ENCODE results near the gene MTHFSD.

MTHFSD gene

GRCh38 chr16:86512860-86513470 is 42.1 kb downstream of the MTHFSD start:
- DNase-seq: no peak

- no peak for DNase-seq
These were observed 42.7 kb downstream of the MTHFSD start for GRCh38 chr16:86512301-86512859.

GRCh38 chr16:86511317-86512161 is 43.5 kb downstream of the MTHFSD start:
- no peak for DNase-seq

DNA sequence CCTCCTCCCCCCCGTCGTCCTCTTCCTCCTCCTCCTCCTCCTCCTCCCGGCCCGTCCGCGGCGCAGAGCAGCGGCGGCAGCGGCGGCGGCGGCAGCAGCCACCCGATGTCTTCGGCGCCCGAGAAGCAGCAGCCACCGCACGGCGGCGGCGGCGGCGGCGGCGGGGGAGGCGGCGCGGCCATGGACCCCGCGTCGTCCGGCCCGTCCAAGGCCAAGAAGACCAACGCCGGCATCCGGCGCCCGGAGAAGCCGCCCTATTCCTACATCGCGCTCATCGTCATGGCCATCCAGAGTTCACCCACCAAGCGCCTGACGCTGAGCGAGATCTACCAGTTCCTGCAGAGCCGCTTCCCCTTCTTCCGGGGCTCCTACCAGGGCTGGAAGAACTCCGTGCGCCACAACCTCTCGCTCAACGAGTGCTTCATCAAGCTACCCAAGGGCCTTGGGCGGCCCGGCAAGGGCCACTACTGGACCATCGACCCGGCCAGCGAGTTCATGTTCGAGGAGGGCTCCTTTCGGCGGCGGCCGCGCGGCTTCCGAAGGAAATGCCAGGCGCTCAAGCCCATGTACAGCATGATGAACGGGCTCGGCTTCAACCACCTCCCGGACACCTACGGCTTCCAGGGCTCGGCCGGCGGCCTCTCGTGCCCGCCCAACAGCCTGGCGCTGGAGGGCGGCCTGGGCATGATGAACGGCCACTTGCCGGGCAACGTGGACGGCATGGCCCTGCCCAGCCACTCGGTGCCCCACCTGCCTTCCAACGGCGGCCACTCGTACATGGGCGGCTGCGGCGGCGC is 44.4 kb downstream of the MTHFSD start, which contains the start of gene FOXF1:
TSS of gene FOXF1 (plus strand) at position 63 of the 797 bp plus-strand sequence. CDS start at position 106, 43 bp downstream.
- no peak for DNase-seq

DNA sequence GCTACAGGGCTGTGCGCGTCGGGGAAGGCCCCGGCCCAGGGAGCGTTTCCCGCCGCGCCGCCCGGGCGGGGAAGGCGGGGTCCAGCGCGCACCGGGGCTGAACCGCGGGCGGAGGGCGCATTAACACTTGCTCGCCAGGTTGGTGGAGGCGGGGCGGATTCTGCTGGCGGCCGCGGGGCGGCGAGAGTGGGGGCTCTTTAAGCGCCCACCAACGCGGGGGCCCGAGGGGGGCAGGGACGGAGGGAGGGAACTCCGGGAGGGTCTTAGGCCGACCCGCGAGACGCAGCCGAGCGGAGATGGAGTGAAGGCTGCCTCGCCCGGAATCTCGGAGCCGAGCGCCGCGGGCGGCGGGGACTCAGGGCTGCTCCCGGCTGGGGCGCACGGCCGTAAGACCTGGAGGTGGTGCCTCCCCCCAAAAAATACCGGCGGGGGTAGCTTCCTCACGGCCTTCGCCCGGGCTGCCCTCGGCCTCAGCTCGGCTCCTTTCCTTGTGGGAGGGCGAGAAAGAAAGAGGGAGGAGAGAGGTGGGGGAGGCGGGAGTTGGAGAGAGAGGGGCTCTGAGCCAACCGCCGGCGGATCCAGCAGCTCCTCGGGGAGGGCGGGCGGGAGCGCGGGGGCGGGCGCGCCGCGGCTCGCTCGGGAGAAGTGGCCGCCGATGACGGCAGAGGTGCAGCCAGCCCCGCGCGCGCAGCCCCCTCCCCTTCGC is 45.1 kb downstream of the MTHFSD start:
- no peak for DNase-seq

GRCh38 chr16:86508947-86509758 is 45.9 kb downstream of the MTHFSD start:
- DNase-seq: no peak

DNA sequence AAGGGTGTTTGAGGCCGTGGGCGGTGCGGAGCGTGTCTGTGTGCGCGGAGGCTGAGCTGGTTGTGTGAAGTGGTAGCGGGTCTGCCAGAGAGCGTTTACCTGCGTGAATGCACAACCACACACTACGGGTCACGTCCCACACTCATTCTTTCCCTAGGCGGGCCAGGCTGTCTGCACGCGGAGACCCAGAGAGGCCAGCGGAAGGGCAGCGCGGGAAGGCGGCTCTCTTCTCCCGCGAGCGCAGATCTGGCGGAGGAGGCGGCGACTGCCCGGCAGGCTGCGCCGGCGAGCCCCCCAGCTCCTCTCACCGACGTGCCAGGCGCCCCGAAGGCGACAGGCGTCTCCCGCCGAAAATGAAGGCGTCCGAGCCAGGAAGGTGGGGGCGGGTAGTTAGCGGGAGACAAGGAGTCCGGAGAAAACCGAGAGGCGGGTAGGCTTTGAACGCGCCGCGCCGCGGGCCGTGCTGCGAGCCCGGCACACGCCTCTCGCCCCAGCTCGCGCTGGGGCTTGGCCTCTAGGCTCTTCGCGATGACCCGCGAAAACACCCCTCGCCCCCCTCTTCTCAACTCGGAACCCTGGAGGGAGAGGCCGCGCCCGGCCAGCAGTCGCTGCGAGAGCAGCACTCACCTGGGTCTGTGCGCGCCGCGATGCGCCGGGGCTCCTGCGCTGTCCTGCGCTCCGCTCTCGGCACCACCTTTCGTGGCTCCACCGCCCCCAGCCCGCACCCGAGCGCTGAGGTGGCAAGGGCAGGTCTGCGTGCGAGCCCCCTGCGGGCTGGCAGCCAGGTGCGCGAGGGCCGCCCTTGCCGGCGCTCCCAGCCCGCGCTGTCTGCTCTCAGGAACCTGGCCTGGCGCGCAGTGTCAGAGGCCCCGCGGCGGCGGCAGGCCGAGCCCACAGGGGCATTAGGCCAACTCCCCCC is 46.7 kb downstream of the MTHFSD start:
- DNase-seq: no peak

DNA sequence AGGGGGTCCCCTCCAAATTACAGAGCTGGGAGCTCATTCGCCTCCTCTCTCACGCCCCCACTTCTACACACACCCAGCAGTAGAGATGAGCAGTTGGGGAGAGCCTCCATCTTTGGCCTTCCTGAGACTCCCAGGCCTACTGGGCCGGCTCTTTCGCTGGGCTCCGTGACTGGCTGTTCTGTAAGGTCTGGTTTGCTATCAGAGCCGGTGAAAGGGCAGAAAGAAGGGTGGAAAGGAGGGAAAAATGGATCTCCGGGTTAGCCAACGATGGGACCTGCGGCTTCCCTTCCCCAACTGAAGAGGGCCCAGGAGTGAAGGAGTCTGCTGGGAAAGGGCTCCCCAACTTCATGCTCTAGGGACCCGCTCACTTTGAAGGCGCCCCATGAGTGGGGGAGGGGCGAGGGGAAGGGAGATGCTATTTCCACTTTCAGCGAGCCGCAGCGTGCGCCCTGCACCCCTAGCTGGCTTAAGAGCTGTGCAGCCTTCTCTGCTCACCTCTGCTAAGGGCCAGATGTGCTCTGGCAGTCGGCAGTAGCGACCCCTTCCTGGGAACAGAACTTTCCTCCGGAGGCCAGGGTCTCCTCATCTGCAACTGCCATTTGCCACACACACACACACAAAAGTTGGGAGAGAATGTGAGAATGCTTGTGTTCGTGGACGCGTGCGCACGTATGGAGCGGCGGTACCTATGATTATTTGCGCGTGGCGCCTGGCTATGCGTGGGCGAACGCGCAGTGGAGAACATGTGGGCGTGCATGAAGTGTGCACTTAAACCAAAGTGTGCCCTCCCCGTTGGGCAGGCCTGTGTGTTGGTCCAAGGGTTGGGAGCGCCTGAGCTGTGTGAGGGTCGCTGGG is 47.6 kb downstream of the MTHFSD start:
- no peak for DNase-seq

DNA sequence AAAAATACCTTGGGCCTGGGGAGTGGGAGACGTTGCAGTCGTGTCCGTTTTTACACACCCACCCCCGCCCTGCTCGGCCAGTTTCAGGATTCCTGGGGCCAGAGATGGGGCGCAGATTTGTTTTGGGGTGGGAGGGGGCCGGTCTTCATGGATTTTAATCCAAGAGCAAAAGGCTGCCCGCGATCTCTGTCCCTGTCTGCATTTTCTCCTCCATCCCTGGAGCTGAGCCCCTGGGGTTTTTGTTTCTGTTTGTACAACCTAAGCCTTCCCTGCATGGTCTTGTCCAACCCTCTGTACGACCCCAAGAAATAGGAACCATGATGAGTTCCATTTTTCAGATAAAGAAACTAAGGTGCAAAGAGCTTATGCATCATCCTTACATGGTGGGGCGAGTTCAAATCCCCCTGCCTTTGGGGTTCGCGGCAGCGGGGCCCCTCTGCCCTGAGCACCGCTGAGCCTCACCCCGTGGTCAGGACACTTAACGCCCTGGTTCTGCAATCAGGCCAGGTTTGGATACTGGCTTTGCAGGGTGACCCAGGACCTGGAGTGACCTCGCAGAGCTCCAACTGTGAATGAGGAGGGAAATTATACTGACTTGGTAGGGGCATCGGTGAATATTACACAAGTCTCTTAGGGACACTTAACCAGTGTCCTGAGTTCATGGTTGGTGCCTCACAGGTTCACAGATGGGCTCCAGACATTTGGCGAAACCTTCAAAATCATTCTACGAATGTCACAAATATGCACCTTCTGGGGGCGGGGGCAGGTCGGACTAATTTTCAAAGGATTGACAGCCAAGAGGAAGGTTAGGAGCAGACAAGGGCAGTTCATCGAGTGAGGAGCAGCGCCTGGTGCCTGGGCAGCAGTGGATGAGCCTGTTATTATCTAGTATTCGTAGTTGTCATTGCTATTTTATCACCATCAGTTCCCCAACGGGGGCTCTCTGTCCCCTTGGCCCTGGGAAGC is 48.9 kb downstream of the MTHFSD start:
- DNase-seq: no peak

DNA sequence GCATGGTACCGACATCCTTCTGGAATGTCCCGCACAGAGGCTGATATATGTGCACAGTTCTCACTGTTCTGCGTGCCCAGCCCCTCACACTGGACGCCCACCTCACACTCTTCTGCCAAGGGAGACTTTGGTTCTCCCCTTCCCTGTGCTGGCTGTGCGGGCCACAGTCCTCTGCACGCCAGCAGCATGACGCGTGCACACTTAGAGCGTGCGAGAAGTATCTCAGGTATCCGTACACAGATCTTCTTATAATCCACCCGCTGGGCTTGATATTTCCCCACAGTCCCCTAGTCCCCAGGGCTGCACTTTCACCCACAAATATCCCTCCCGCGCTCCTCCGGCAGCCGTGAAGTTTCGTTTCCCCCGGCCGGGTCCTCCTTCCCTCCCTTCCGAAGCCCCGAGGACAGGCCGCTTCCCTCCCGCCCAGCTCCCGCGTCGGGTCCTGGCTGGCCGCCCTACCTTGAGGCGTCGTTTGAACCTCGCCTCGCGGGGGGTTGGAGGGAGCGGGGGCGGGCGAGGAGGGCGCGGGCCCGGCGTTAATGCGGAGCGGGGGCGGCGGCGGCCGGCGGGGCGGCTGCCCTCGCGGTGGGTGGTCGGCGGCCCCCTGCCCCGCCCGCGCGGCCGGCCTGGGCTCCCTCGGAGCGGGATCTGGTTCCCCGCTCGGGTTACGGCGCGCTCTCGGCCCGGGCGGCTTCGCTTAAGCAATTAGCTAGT is 49.7 kb downstream of the MTHFSD start:
- no peak for DNase-seq

DNA sequence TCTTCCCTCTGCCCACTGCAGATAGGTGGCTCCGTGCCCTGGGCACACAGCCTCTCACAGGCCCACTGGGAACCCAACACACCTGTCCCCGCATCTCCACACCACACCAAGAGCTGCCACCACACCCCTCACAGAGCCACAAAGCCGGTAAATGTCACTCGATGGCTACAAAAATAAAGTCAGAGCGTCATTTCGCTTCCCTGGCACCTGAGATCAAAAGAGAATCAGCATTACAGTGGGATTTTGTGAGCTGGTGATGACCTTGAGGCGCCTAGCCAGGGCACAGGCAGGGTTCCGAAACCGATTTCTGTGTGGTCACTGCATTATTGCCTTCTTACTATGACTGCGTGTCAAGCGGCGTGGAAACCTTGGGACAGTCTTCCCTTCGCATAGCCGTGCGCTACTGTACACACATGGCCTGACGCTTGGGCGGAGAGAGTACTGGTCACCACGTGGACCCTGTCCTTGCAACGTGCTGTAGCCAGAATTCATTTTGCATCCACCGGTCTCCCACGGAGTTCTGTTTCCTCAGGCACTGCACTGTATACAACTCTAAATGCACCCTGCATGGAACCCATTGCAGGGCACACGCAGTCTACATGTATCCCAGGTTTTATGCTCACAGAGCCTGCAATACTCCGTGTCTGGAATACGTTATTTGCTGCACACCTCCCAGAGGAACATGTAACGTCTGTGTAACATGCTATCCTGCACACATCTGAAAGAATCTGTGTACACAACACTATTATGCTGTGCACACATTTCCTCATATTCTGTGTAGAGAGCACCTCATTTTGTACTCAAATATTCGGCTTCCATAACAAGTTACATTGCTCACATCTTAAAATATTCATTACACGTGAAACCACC is 50.5 kb downstream of the MTHFSD start:
- no peak for DNase-seq

- DNase-seq: no peak
These were observed 51.2 kb downstream of the MTHFSD start for GRCh38 chr16:86503830-86504229.

DNA sequence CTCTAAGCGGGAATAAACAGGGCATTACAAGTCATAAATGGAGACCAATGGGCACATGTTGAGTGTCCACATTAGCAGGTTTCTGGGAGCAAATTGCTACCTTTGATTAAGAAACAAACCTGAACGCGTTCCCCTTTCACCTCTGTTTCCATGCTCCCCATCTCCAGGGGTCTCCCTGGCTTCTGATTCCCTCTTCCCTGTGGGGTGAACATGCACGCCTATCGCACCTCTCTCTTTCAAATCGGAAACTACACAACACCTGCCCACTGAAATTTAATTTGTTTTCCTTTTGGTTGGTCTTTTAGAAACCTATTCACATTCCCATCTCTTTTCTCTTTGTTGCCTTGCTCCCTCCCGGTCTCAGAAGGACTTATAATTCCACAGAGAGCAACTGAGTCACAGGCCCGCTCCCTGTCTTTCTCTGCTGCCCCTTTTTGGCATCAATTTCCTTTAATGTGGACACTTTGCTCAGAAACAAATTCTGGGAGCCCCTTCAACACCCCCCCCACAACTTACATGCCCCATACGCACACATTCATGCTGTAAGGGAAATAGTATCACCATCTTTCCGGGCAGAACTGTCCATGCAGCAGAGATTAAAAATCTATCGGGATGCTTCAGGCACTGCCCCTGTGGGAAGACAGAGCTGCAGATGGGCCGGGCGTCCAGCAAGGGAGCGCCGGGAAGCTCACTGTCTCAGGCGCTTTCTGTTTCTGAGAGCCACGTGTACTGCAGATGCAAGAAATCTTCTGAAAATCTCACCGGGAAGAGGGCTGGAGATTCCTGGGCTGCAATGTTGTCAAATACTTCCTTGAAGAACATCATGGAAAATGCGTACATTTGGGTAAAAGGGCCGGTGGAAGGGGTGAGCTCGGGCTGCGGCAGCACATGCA is 51.9 kb downstream of the MTHFSD start:
- no peak for DNase-seq

DNA sequence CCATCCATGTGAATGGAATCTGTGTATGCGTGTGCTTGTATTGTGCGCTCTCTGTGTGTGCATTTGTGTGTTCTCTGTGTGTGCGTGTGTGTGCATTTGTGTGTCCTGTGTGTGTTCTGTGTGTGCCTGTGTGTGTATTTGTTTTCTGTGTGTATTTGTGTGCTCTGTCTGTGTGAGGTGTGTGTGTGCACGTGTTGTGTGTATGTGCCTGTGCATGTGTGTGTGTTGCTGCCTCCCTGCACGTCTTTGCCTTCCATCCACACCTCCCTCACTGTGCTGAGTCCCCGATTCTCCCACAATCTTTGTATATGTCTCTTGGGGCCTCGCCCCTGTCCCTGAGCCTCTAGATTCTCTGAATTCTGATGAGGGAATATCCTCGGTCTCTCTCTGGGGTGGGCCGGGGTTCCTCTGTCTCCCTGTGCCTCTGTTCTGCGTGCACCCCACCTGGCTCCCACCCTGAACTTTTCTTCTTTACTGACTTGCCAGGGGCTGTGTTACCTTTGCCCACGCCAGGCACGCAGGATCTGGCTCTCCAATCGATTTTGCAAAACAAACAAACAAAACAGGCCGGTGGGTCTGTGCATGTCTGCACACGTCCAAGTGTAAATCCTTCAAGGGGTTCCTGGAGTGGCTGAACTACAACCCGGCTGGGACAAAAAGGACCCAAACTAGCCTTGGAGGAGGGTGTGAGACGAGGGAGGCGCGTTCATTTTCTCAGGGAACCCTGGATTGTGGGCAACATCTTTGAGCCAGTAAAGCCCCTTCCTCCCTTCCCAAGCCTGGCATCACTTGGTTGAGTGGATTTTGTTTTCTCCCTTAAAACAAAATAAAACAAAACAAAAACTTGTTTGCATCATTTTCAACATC is 52.8 kb downstream of the MTHFSD start:
- DNase-seq: no peak
